Nephron progenitor cell (in vitro differentiated cells): ENCODE data around the gene RGPD5.
"Not testable (repeated sequence)": the region's sequence is repeated elsewhere in the genome, so short reads cannot be mapped to it uniquely, and the experiment has no call there.

Source experiments
- DNase-seq: peaks from one replicate; pipeline ENCODE4 v3.0.0; 2021
- H3K27ac Mint-ChIP-seq: 2 replicates; pipeline ENCODE4 v1.8.0; 2021; ENCODE audit warnings: mild to moderate bottlenecking, moderate library complexity, mixed read lengths
- H3K27me3 Mint-ChIP-seq: 2 replicates; pipeline ENCODE4 v1.8.0; 2021; ENCODE audit warnings: mild to moderate bottlenecking, low read depth, mixed read lengths; ENCODE audit not compliant: poor library complexity
- H3K36me3 Mint-ChIP-seq: 2 replicates; pipeline ENCODE4 v1.8.0; 2021; ENCODE audit warnings: low read depth, mixed read lengths
- H3K4me1 Mint-ChIP-seq: 2 replicates; pipeline ENCODE4 v1.8.0; 2021; ENCODE audit warnings: mixed read lengths
- H3K4me3 Mint-ChIP-seq: 2 replicates; pipeline ENCODE4 v1.8.0; 2021; ENCODE audit warnings: mild to moderate bottlenecking, moderate library complexity, mixed read lengths
- H3K9me3 Mint-ChIP-seq: 2 replicates; pipeline ENCODE4 v1.8.0; 2021; ENCODE audit warnings: mild to moderate bottlenecking, moderate library complexity, mixed read lengths

The RGPD5 gene

DNA sequence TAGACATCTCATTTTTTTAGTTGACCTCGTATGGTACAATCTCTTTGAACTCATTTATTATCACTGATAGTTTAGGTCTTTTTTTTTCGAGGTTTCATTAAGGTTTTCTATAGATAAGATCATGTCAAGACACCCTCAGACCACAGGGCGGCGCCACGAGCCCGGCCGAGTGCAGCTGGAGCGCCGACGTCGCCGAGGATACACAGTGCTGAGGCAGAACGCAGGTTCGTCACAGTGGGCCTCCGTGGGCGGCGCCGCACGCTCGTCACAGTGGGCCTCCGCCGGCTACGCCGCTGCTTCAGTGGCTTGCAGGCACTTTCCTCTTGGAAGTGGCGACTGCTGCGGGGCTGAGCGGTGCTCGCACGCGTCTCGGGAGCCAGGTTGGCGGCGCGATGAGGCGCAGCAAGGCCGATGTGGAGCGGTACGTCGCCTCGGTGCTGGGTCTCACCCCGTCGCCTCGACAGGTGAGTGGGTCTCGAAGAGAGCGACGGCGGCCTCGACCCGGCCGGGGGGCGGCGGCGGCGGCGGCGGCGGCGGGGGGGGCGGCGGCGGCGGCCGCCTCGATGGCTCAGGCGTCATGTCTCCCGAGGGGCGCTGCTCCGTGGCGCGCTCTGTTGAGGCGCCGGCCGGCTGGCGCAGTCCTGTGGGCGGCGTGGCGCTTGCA lies at the start of gene RGPD5:
RGPD5 (plus strand) TSS at position 232 of the 664 bp plus-strand sequence; CDS start at position 393, 161 bp downstream.
- H3K27ac Mint-ChIP-seq, H3K9me3 Mint-ChIP-seq, H3K4me3 Mint-ChIP-seq, H3K27me3 Mint-ChIP-seq, H3K36me3 Mint-ChIP-seq, H3K4me1 Mint-ChIP-seq: not testable (repeated sequence)
- DNase-seq = peak; percentile 4

- H3K27ac Mint-ChIP-seq, H3K27me3 Mint-ChIP-seq, H3K4me3 Mint-ChIP-seq, H3K4me1 Mint-ChIP-seq, H3K36me3 Mint-ChIP-seq, H3K9me3 Mint-ChIP-seq, DNase-seq: not testable (repeated sequence)
These were observed 42.5 kb upstream of the RGPD5 start for GRCh38 chr2:109751572-109751971.

GRCh38 chr2:109757163-109757824 lies 36.8 kb upstream of the RGPD5 start:
- not testable (repeated sequence) for H3K36me3 Mint-ChIP-seq, H3K9me3 Mint-ChIP-seq, H3K4me3 Mint-ChIP-seq, H3K4me1 Mint-ChIP-seq, H3K27me3 Mint-ChIP-seq, H3K27ac Mint-ChIP-seq, DNase-seq

GRCh38 chr2:109760265-109761042 lies 33.7 kb upstream of the RGPD5 start:
- H3K27ac Mint-ChIP-seq = not testable (repeated sequence)

GRCh38 chr2:109761043-109761454 lies 33.1 kb upstream of the RGPD5 start:
- H3K9me3 Mint-ChIP-seq, H3K27ac Mint-ChIP-seq, DNase-seq, H3K27me3 Mint-ChIP-seq, H3K36me3 Mint-ChIP-seq, H3K4me1 Mint-ChIP-seq: not testable (repeated sequence)
- H3K4me3 Mint-ChIP-seq = peak overlapping the region; percentile 70

More at GRCh38 chr2:109760265-109761042, 33.7 kb upstream of the RGPD5 start:
- DNase-seq = peak; percentile 38
- H3K27me3 Mint-ChIP-seq, H3K9me3 Mint-ChIP-seq, H3K36me3 Mint-ChIP-seq, H3K4me1 Mint-ChIP-seq: not testable (repeated sequence)
- H3K4me3 Mint-ChIP-seq = peak overlapping the region; percentile 76

- H3K4me3 Mint-ChIP-seq, H3K27ac Mint-ChIP-seq, H3K36me3 Mint-ChIP-seq, H3K9me3 Mint-ChIP-seq, H3K27me3 Mint-ChIP-seq, H3K4me1 Mint-ChIP-seq, DNase-seq: not testable (repeated sequence)
These were observed 32.1 kb upstream of the RGPD5 start for GRCh38 chr2:109761976-109762375.

GRCh38 chr2:109766074-109766473 lies 28.0 kb upstream of the RGPD5 start:
- not testable (repeated sequence) for H3K27ac Mint-ChIP-seq, H3K9me3 Mint-ChIP-seq, H3K4me1 Mint-ChIP-seq

GRCh38 chr2:109766886-109767578 lies 27.1 kb upstream of the RGPD5 start:
- not testable (repeated sequence) for H3K9me3 Mint-ChIP-seq, H3K4me1 Mint-ChIP-seq, H3K27me3 Mint-ChIP-seq, H3K36me3 Mint-ChIP-seq, H3K27ac Mint-ChIP-seq, H3K4me3 Mint-ChIP-seq, DNase-seq

More at GRCh38 chr2:109766074-109766473, 28.0 kb upstream of the RGPD5 start:
- not testable (repeated sequence) for H3K36me3 Mint-ChIP-seq, DNase-seq, H3K4me3 Mint-ChIP-seq, H3K27me3 Mint-ChIP-seq

DNA sequence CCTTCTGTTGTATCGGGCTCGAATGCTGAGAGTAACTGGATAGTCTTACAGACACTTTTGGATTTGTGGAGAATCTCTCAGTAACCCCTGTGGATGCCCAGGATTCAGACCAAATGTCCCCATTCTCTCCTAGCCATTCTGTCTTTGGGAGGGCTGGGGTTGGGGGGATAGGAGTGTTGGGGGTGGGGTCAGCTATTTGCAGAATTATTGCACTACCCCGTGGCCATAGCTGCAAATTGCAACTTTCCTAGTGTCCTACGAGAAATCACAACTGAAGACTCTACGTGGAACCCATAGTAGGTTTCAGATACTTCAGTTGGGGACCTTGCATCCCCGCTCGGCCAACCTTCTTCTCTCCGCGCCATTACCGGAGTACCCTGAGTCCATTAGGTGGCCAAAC lies 25.2 kb upstream of the RGPD5 start:
- not testable (repeated sequence) for H3K27me3 Mint-ChIP-seq, H3K9me3 Mint-ChIP-seq, H3K36me3 Mint-ChIP-seq, DNase-seq, H3K4me1 Mint-ChIP-seq, H3K4me3 Mint-ChIP-seq, H3K27ac Mint-ChIP-seq

DNA sequence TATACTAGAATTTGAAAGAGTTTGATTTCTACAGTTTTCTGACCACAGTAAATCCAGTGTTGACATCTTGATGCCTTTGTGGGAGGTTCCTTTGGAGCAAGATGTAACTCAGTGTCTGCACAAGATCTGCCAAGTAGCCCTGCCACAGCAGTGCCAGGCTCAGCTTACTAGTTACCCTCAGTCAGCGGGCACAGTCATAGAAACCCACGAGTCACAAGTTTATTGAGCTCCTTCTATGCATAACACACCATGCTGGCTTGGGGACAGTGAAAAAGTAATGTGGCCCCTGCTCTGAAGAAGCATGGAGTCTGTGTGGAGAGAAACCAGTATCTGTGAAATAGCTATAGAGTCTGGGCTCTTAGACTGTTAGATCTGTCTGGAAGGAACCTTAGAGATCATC lies 15.0 kb upstream of the RGPD5 start:
- H3K36me3 Mint-ChIP-seq, H3K27ac Mint-ChIP-seq, H3K4me3 Mint-ChIP-seq, H3K4me1 Mint-ChIP-seq, H3K9me3 Mint-ChIP-seq, DNase-seq, H3K27me3 Mint-ChIP-seq: not testable (repeated sequence)

- not testable (repeated sequence) for H3K36me3 Mint-ChIP-seq, H3K4me3 Mint-ChIP-seq, DNase-seq, H3K27me3 Mint-ChIP-seq, H3K9me3 Mint-ChIP-seq, H3K4me1 Mint-ChIP-seq, H3K27ac Mint-ChIP-seq
These were observed 12.8 kb upstream of the RGPD5 start for GRCh38 chr2:109781147-109781816.

GRCh38 chr2:109782446-109782993 lies 11.6 kb upstream of the RGPD5 start:
- not testable (repeated sequence) for DNase-seq, H3K27me3 Mint-ChIP-seq, H3K27ac Mint-ChIP-seq, H3K4me3 Mint-ChIP-seq, H3K4me1 Mint-ChIP-seq, H3K9me3 Mint-ChIP-seq, H3K36me3 Mint-ChIP-seq

GRCh38 chr2:109791530-109792279 lies 2.4 kb upstream of the RGPD5 start:
- not testable (repeated sequence) for H3K4me3 Mint-ChIP-seq, H3K4me1 Mint-ChIP-seq, DNase-seq, H3K27ac Mint-ChIP-seq, H3K36me3 Mint-ChIP-seq, H3K27me3 Mint-ChIP-seq, H3K9me3 Mint-ChIP-seq
